ENCODE data around the gene CHRDL2.

Gene CHRDL2

DNA sequence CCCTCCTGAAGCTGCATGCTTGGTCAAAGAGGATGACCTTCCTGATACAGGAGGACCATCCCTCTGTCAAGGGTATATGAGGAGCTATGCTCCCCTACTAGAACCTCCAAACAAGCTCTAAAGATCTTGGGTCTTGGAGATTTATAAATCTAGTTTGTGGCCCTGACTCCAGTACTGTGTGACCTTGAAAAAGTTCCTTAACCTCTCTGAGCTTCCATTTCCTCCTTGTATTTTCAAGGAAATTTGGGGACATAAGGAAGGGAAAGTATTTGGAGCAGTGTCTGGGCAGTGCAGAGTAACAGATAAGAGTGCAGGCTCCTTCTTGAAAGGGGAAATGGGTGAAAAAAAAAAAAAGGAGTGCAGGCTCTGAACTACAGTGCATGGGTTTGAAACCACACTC is 45.9 kb downstream of the CHRDL2 start:
- Histone ChIP-seq H3K36me3 (ENCODE audit: low read length) (no peaks in the 10 kb centered on the region), H3K9me2 (replicated peaks; ENCODE audit: insufficient read depth, low read length) (no peaks in the 10 kb centered on the region), H3K9me3 (ENCODE audit: insufficient read depth, low read length) (no peaks in the 10 kb centered on the region), H3K79me2 (ENCODE audit: insufficient read depth, low read length) (no peaks in the 10 kb centered on the region), H2AFZ (ENCODE audit: low read depth, low read length, severe bottlenecking) (no peak overlapping the region), H3K27ac (ENCODE audit: low read depth, low read length) (no peak overlapping the region), H3K27me3 (ENCODE audit: low read length) (no peaks in the 10 kb centered on the region), H3K4me2 (ENCODE audit: low read depth, low read length, poor library complexity, severe bottlenecking) (no peak overlapping the region), H3K4me3 (ENCODE audit: insufficient read depth, low read length, poor library complexity, severe bottlenecking) (no peak overlapping the region), H4K20me1 (ENCODE audit: low read depth, low read length) (no peaks in the 10 kb centered on the region), H3F3A (ENCODE audit: insufficient read depth) (no peaks in the 10 kb centered on the region), H3K9ac (ENCODE audit: low read length) (no peak overlapping the region)
- TF ChIP-seq, protein P1, sequence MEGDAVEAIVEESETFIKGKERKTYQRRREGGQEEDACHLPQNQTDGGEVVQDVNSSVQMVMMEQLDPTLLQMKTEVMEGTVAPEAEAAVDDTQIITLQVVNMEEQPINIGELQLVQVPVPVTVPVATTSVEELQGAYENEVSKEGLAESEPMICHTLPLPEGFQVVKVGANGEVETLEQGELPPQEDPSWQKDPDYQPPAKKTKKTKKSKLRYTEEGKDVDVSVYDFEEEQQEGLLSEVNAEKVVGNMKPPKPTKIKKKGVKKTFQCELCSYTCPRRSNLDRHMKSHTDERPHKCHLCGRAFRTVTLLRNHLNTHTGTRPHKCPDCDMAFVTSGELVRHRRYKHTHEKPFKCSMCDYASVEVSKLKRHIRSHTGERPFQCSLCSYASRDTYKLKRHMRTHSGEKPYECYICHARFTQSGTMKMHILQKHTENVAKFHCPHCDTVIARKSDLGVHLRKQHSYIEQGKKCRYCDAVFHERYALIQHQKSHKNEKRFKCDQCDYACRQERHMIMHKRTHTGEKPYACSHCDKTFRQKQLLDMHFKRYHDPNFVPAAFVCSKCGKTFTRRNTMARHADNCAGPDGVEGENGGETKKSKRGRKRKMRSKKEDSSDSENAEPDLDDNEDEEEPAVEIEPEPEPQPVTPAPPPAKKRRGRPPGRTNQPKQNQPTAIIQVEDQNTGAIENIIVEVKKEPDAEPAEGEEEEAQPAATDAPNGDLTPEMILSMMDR (IDR thresholded peaks at IDR 0.05; ENCODE audit: insufficient read depth, low read length, poor library complexity, severe bottlenecking), result no peak
- no peak for TF ChIP-seq EZH2phosphoT487 (conservative IDR thresholded peaks at IDR 0.05; ENCODE audit: low read length)

GRCh38 chr11:74684661-74685060 is 46.6 kb downstream of the CHRDL2 start:
- TF ChIP-seq, protein P1 (IDR thresholded peaks at IDR 0.05; ENCODE audit: insufficient read depth, low read length, poor library complexity, severe bottlenecking), result no peak
- no peak for TF ChIP-seq EZH2phosphoT487 (conservative IDR thresholded peaks at IDR 0.05; ENCODE audit: low read length)
- no peak overlapping the region for H3K4me3 ChIP-seq (ENCODE audit: insufficient read depth, low read length, poor library complexity, severe bottlenecking)

GRCh38 chr11:74683941-74684481 is 47.2 kb downstream of the CHRDL2 start:
- H3K79me2 ChIP-seq (ENCODE audit: insufficient read depth, low read length), result no peaks in the 10 kb centered on the region
- no peaks in the 10 kb centered on the region for H4K20me1 ChIP-seq (ENCODE audit: low read depth, low read length)
- no peak overlapping the region for H3K27ac ChIP-seq (ENCODE audit: low read depth, low read length)
- no peaks in the 10 kb centered on the region for H3K36me3 ChIP-seq (ENCODE audit: low read length)
- no peak overlapping the region for H3K9ac ChIP-seq (ENCODE audit: low read length)
- H3K4me3 ChIP-seq (ENCODE audit: insufficient read depth, low read length, poor library complexity, severe bottlenecking), result no peak overlapping the region
- no peaks in the 10 kb centered on the region for H3K9me2 ChIP-seq (replicated peaks; ENCODE audit: insufficient read depth, low read length)
- H3K9me3 ChIP-seq (ENCODE audit: insufficient read depth, low read length), result no peaks in the 10 kb centered on the region
- H3F3A ChIP-seq (ENCODE audit: insufficient read depth), result no peaks in the 10 kb centered on the region
- H2AFZ ChIP-seq (ENCODE audit: low read depth, low read length, severe bottlenecking), result no peak overlapping the region
- H3K27me3 ChIP-seq (ENCODE audit: low read length), result no peaks in the 10 kb centered on the region
- TF ChIP-seq EZH2phosphoT487 (conservative IDR thresholded peaks at IDR 0.05; ENCODE audit: low read length), result no peak
- TF ChIP-seq, protein P1 (IDR thresholded peaks at IDR 0.05; ENCODE audit: insufficient read depth, low read length, poor library complexity, severe bottlenecking), result no peak
- no peak overlapping the region for H3K4me2 ChIP-seq (ENCODE audit: low read depth, low read length, poor library complexity, severe bottlenecking)

More at GRCh38 chr11:74684661-74685060, 46.6 kb downstream of the CHRDL2 start:
- Histone ChIP-seq H3K4me2 (ENCODE audit: low read depth, low read length, poor library complexity, severe bottlenecking) (no peak overlapping the region), H3K9ac (ENCODE audit: low read length) (no peak overlapping the region), H4K20me1 (ENCODE audit: low read depth, low read length) (no peaks in the 10 kb centered on the region), H2AFZ (ENCODE audit: low read depth, low read length, severe bottlenecking) (no peak overlapping the region), H3K9me3 (ENCODE audit: insufficient read depth, low read length) (no peaks in the 10 kb centered on the region), H3F3A (ENCODE audit: insufficient read depth) (no peaks in the 10 kb centered on the region), H3K9me2 (replicated peaks; ENCODE audit: insufficient read depth, low read length) (no peaks in the 10 kb centered on the region), H3K79me2 (ENCODE audit: insufficient read depth, low read length) (no peaks in the 10 kb centered on the region), H3K36me3 (ENCODE audit: low read length) (no peaks in the 10 kb centered on the region), H3K27ac (ENCODE audit: low read depth, low read length) (no peak overlapping the region), H3K27me3 (ENCODE audit: low read length) (no peaks in the 10 kb centered on the region)

Data from SU-DHL-6 (cell line).